Measurements from ENCODE around the gene NPLOC4.

NPLOC4 gene

GRCh38 chr17:81574643-81574956 is 62.3 kb downstream of the NPLOC4 start:
- no peak for DNase-seq (ENCODE audit: low read depth in 1 of 2, low spot score in 1 of 2)
- in situ Hi-C loops (cut with HindIII; ENCODE audit: low pct_unique_long_range_greater_than_20kb, low sequenced_read_pairs), result no loop called here
- TF ChIP-seq JUND (IDR thresholded peaks at IDR 0.05; ENCODE audit: low read depth), result no peak

- no peak for TF ChIP-seq JUND (IDR thresholded peaks at IDR 0.05; ENCODE audit: low read depth)
- in situ Hi-C loops (cut with HindIII; ENCODE audit: low pct_unique_long_range_greater_than_20kb, low sequenced_read_pairs), result no loop called here
- DNase-seq (ENCODE audit: low read depth in 1 of 2, low spot score in 1 of 2), result no peak
Observed at GRCh38 chr17:81573794-81574642, 62.9 kb downstream of the NPLOC4 start.

GRCh38 chr17:81572563-81573168 is 64.2 kb downstream of the NPLOC4 start:
- in situ Hi-C loops (cut with HindIII; ENCODE audit: low pct_unique_long_range_greater_than_20kb, low sequenced_read_pairs), result no loop called here
- no peak for TF ChIP-seq JUND (IDR thresholded peaks at IDR 0.05; ENCODE audit: low read depth)
- DNase-seq (ENCODE audit: low read depth in 1 of 2, low spot score in 1 of 2), result no peak

- no peak for TF ChIP-seq JUND (IDR thresholded peaks at IDR 0.05; ENCODE audit: low read depth)
- in situ Hi-C loops (cut with HindIII; ENCODE audit: low pct_unique_long_range_greater_than_20kb, low sequenced_read_pairs), result no loop called here
- DNase-seq (ENCODE audit: low read depth in 1 of 2, low spot score in 1 of 2), result no peak
Observed at GRCh38 chr17:81570964-81571363, 65.9 kb downstream of the NPLOC4 start.

- in situ Hi-C loops (cut with HindIII; ENCODE audit: low pct_unique_long_range_greater_than_20kb, low sequenced_read_pairs), result no loop called here
- no peak for DNase-seq (ENCODE audit: low read depth in 1 of 2, low spot score in 1 of 2)
- TF ChIP-seq JUND (IDR thresholded peaks at IDR 0.05; ENCODE audit: low read depth), result no peak
Observed at GRCh38 chr17:81569986-81570514, 66.9 kb downstream of the NPLOC4 start.

- in situ Hi-C loops (cut with HindIII; ENCODE audit: low pct_unique_long_range_greater_than_20kb, low sequenced_read_pairs), result no loop called here
- no peak for DNase-seq (ENCODE audit: low read depth in 1 of 2, low spot score in 1 of 2)
- TF ChIP-seq JUND (IDR thresholded peaks at IDR 0.05; ENCODE audit: low read depth), result no peak
Observed at GRCh38 chr17:81568416-81568815, 68.5 kb downstream of the NPLOC4 start.

- no peak for TF ChIP-seq JUND (IDR thresholded peaks at IDR 0.05; ENCODE audit: low read depth)
- in situ Hi-C loops (cut with HindIII; ENCODE audit: low pct_unique_long_range_greater_than_20kb, low sequenced_read_pairs), result no loop called here
- no peak for DNase-seq (ENCODE audit: low read depth in 1 of 2, low spot score in 1 of 2)
Observed at GRCh38 chr17:81567191-81567590, 69.7 kb downstream of the NPLOC4 start.

- DNase-seq (ENCODE audit: low read depth in 1 of 2, low spot score in 1 of 2), result peak; percentile 63 to 87
- 0 out of 2 replicates have a peak, but pooled peaks have one; percentile 55 for TF ChIP-seq JUND (IDR thresholded peaks at IDR 0.05; ENCODE audit: low read depth)
Observed at GRCh38 chr17:81566461-81567126, 70.3 kb downstream of the NPLOC4 start.

GRCh38 chr17:81565231-81565630 is 71.7 kb downstream of the NPLOC4 start:
- DNase-seq (ENCODE audit: low read depth in 1 of 2, low spot score in 1 of 2), result no peak
- in situ Hi-C loops (cut with HindIII; ENCODE audit: low pct_unique_long_range_greater_than_20kb, low sequenced_read_pairs), result no loop called here
- TF ChIP-seq JUND (IDR thresholded peaks at IDR 0.05; ENCODE audit: low read depth), result no peak

More at GRCh38 chr17:81566461-81567126, 70.3 kb downstream of the NPLOC4 start:
- in situ Hi-C loops (cut with HindIII; ENCODE audit: low pct_unique_long_range_greater_than_20kb, low sequenced_read_pairs), result no loop called here

- in situ Hi-C loops (cut with HindIII; ENCODE audit: low pct_unique_long_range_greater_than_20kb, low sequenced_read_pairs), result no loop called here
- DNase-seq (ENCODE audit: low read depth in 1 of 2, low spot score in 1 of 2), result no peak
- TF ChIP-seq JUND (IDR thresholded peaks at IDR 0.05; ENCODE audit: low read depth), result no peak
Observed at GRCh38 chr17:81564778-81565177, 72.1 kb downstream of the NPLOC4 start.

GRCh38 chr17:81563861-81564586 is 72.9 kb downstream of the NPLOC4 start:
- DNase-seq (ENCODE audit: low read depth in 1 of 2, low spot score in 1 of 2), result no peak
- TF ChIP-seq JUND (IDR thresholded peaks at IDR 0.05; ENCODE audit: low read depth), result no peak
- in situ Hi-C loops (cut with HindIII; ENCODE audit: low pct_unique_long_range_greater_than_20kb, low sequenced_read_pairs), result no loop called here

- in situ Hi-C loops (cut with HindIII; ENCODE audit: low pct_unique_long_range_greater_than_20kb, low sequenced_read_pairs), result no loop called here
- no peak for DNase-seq (ENCODE audit: low read depth in 1 of 2, low spot score in 1 of 2)
- TF ChIP-seq JUND (IDR thresholded peaks at IDR 0.05; ENCODE audit: low read depth), result no peak
Observed at GRCh38 chr17:81561494-81561885, 75.4 kb downstream of the NPLOC4 start.
